NCI-H128 (cell line): ENCODE data around the gene KIF20B.
"Not testable (repeated sequence)": the region's sequence is repeated elsewhere in the genome, so short reads cannot be mapped to it uniquely, and the experiment has no call there.

Experiments used
- DNase-seq: peaks from one replicate; lab custom pipeline; 2025; ENCODE audit not compliant: unreplicated experiment; lab: John Stamatoyannopoulos, UW

Gene KIF20B

GRCh38 chr10:89684604-89685003, 16.8 kb upstream of the KIF20B start:
- DNase-seq = no peak

GRCh38 chr10:89685936-89686335, 15.5 kb upstream of the KIF20B start:
- no peak for DNase-seq

GRCh38 chr10:89690027-89690426, 11.4 kb upstream of the KIF20B start:
- no peak for DNase-seq

GRCh38 chr10:89692416-89692815, 9.0 kb upstream of the KIF20B start:
- DNase-seq = no peak

- no peak for DNase-seq
Observed at GRCh38 chr10:89693176-89693575, 8.2 kb upstream of the KIF20B start.

- DNase-seq = no peak
Observed at GRCh38 chr10:89695307-89695706, 6.1 kb upstream of the KIF20B start.

- DNase-seq = no peak
Observed at GRCh38 chr10:89697946-89698345, 3.4 kb upstream of the KIF20B start.

- DNase-seq = no peak
Observed at GRCh38 chr10:89699581-89700064, 1.8 kb upstream of the KIF20B start.

GRCh38 chr10:89700923-89701241, 508 bp upstream of the KIF20B start:
- no peak for DNase-seq

- DNase-seq = no peak
Observed at GRCh38 chr10:89702121-89702480, 711 bp downstream of the KIF20B start.

- DNase-seq = no peak
Observed at GRCh38 chr10:89705466-89705865, 4.1 kb downstream of the KIF20B start.

GRCh38 chr10:89706011-89706410, 4.6 kb downstream of the KIF20B start:
- DNase-seq = no peak

- no peak for DNase-seq
Observed at GRCh38 chr10:89707372-89707771, 6.0 kb downstream of the KIF20B start.

GRCh38 chr10:89710753-89711152, 9.4 kb downstream of the KIF20B start:
- DNase-seq = no peak

GRCh38 chr10:89734616-89735015, 33.2 kb downstream of the KIF20B start:
- DNase-seq = no peak

- no peak for DNase-seq
Observed at GRCh38 chr10:89738551-89739209, 37.3 kb downstream of the KIF20B start.

- DNase-seq = no peak
Observed at GRCh38 chr10:89741126-89741762, 39.9 kb downstream of the KIF20B start.

- DNase-seq = no peak
Observed at GRCh38 chr10:89744026-89744425, 42.6 kb downstream of the KIF20B start.

GRCh38 chr10:89745903-89746302, 44.5 kb downstream of the KIF20B start:
- no peak for DNase-seq

- DNase-seq = no peak
Observed at GRCh38 chr10:89750441-89750840, 49.1 kb downstream of the KIF20B start.

GRCh38 chr10:89755374-89755773, 54.0 kb downstream of the KIF20B start:
- DNase-seq = no peak

- DNase-seq = no peak
Observed at GRCh38 chr10:89759531-89759930, 58.1 kb downstream of the KIF20B start.

GRCh38 chr10:89763671-89764070, 62.3 kb downstream of the KIF20B start:
- DNase-seq = not testable (repeated sequence)
